ENCODE measurements around the gene UBQLN1. TPM values are rescaled to one million over a fixed set of nuclear protein-coding genes. Genes with fewer than 3 reads are reported as not detected.
A peak's percentile ranks its signal among the peaks of the same experiment; 100 is the strongest.

UBQLN1 gene
- total and polyA plus RNA-seq, 9 of the 15 experiments (the other 6 are each of a cell fraction or from before 2014, with no cell fraction given): 7.5 to 120 (median 52.8) TPM

- TF ChIP-seq GABPB2 (CRISPR knock-in tag; conservative IDR thresholded peaks at IDR 0.05) (no peak), ZNF79 (CRISPR knock-in tag; IDR thresholded peaks at IDR 0.05; ENCODE audit: low read depth) (no peak), EZH2 (IDR thresholded peaks at IDR 0.05; ENCODE audit: borderline replicate concordance, low read depth, low read length) (no peak), MEIS2 (IDR thresholded peaks at IDR 0.05; ENCODE audit: partially characterized antibody) (no peak), ZNF232 (CRISPR knock-in tag; IDR thresholded peaks at IDR 0.05) (no peak), NCOA1 (IDR thresholded peaks at IDR 0.05; ENCODE audit: low read depth) (no peak), NCOR1 (IDR thresholded peaks at IDR 0.05) (peak; percentile 38), ETV1 (tag; conservative IDR thresholded peaks at IDR 0.05; ENCODE audit: low read depth) (no peak), KAT7 (CRISPR knock-in tag; IDR thresholded peaks at IDR 0.05; ENCODE audit: borderline replicate concordance) (no peak), ZNF76 (CRISPR knock-in tag; IDR thresholded peaks at IDR 0.05; ENCODE audit: borderline replicate concordance) (no peak), EP300 (IDR thresholded peaks at IDR 0.05; ENCODE audit: low read length) (peak; percentile 14; the same call in 1 of the 2 replicates), SNIP1 (IDR thresholded peaks at IDR 0.05; ENCODE audit: low read depth) (no peak), MECOM (CRISPR knock-in tag; IDR thresholded peaks at IDR 0.05) (peak; percentile 67; the same call in 1 of the 2 replicates), JUNB (CRISPR knock-in tag; conservative IDR thresholded peaks at IDR 0.05) (no peak), KDM5B (IDR thresholded peaks at IDR 0.05; ENCODE audit: insufficient replicate concordance, low read depth, low read length) (no peak), TAL1 (IDR thresholded peaks at IDR 0.05) (peak; percentile 36; the same call in 1 of the 2 replicates), ZHX1 (conservative IDR thresholded peaks at IDR 0.05; ENCODE audit: low read length) (no peak), CCNT2 (IDR thresholded peaks at IDR 0.05; ENCODE audit: borderline replicate concordance, extremely low read depth, insufficient read length, low read depth, low read length) (no peak), TRIM24 (IDR thresholded peaks at IDR 0.05) (no peak)
- TF ChIP-seq, protein P1, sequence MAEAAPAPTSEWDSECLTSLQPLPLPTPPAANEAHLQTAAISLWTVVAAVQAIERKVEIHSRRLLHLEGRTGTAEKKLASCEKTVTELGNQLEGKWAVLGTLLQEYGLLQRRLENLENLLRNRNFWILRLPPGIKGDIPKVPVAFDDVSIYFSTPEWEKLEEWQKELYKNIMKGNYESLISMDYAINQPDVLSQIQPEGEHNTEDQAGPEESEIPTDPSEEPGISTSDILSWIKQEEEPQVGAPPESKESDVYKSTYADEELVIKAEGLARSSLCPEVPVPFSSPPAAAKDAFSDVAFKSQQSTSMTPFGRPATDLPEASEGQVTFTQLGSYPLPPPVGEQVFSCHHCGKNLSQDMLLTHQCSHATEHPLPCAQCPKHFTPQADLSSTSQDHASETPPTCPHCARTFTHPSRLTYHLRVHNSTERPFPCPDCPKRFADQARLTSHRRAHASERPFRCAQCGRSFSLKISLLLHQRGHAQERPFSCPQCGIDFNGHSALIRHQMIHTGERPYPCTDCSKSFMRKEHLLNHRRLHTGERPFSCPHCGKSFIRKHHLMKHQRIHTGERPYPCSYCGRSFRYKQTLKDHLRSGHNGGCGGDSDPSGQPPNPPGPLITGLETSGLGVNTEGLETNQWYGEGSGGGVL (CRISPR knock-in tag; IDR thresholded peaks at IDR 0.05): no peak
- TF ChIP-seq, protein P2, sequence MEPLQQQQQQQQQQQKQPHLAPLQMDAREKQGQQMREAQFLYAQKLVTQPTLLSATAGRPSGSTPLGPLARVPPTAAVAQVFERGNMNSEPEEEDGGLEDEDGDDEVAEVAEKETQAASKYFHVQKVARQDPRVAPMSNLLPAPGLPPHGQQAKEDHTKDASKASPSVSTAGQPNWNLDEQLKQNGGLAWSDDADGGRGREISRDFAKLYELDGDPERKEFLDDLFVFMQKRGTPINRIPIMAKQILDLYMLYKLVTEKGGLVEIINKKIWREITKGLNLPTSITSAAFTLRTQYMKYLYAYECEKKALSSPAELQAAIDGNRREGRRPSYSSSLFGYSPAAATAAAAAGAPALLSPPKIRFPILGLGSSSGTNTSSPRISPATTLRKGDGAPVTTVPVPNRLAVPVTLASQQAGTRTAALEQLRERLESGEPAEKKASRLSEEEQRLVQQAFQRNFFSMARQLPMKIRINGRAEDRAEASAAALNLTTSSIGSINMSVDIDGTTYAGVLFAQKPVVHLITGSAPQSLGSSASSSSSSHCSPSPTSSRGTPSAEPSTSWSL (CRISPR knock-in tag; IDR thresholded peaks at IDR 0.05; ENCODE audit: borderline replicate concordance): no peak
- TF ChIP-seq, protein P3, sequence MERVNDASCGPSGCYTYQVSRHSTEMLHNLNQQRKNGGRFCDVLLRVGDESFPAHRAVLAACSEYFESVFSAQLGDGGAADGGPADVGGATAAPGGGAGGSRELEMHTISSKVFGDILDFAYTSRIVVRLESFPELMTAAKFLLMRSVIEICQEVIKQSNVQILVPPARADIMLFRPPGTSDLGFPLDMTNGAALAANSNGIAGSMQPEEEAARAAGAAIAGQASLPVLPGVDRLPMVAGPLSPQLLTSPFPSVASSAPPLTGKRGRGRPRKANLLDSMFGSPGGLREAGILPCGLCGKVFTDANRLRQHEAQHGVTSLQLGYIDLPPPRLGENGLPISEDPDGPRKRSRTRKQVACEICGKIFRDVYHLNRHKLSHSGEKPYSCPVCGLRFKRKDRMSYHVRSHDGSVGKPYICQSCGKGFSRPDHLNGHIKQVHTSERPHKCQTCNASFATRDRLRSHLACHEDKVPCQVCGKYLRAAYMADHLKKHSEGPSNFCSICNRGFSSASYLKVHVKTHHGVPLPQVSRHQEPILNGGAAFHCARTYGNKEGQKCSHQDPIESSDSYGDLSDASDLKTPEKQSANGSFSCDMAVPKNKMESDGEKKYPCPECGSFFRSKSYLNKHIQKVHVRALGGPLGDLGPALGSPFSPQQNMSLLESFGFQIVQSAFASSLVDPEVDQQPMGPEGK (CRISPR knock-in tag; IDR thresholded peaks at IDR 0.05; ENCODE audit: borderline replicate concordance): no peak
Observed at GRCh38 chr9:83649515-83649914, 58.2 kb downstream of the UBQLN1 start (continued).

Data from K562 (cell line).